ENCODE results near the gene CPXM2. TPM values are rescaled to one million over a fixed set of nuclear protein-coding genes. Genes with fewer than 3 reads are reported as not detected.

CPXM2 gene
- total and polyA plus RNA-seq, 9 of the 15 experiments (the other 6 are each of a cell fraction or from before 2014, with no cell fraction given): not detected

- POLR2A ChIA-PET: interaction anchor here (0.6 kb wide), 1 partner anchor 828 kb away, joined by 3 read pairs; no protein-coding TSS in a partner anchor
- FAIRE-seq: no peak
- no peaks in the 10 kb centered on the region for H3K36me3 ChIP-seq (ENCODE audit: control insufficient read depth, insufficient read depth, low read length)
- H4K20me1 ChIP-seq (replicated peaks; ENCODE audit: control insufficient read depth, insufficient read depth, low read length): no peaks in the 10 kb centered on the region
- 0% methylated on average over 1 of the region's 4 CpGs for WGBS (ENCODE audit: insufficient coverage, low coverage, missing lambda C conversion rate)
- BruUV-seq (replicated peaks): no TSS peak
- H3K27ac ChIP-seq (ENCODE audit: extremely low read depth, low read depth, low read length): no peak overlapping the region
- no peak for DNase-seq (ENCODE audit: extremely low read depth in 1 of 4, low spot score in 3 of 4)
- ATAC-seq: no peak
- no peaks in the 10 kb centered on the region for H3K9me3 ChIP-seq (replicated peaks; ENCODE audit: control insufficient read depth, insufficient read depth, low read depth, low read length)
- H3K4me1 ChIP-seq (replicated peaks in 1 of 2; ENCODE audit: control insufficient read depth in 2 of 2, insufficient read depth in 2 of 2, low read length in 2 of 2): no peaks in the 10 kb centered on the region
- CTCF ChIA-PET (ENCODE audit: low intra/inter-chr PET ratio): no interaction called here
- H3K4me3 ChIP-seq: no peak overlapping the region
- no peaks in the 10 kb centered on the region for H3K9me1 ChIP-seq (ENCODE audit: control insufficient read depth, insufficient read depth, low read length)
- H3K27me3 ChIP-seq (ENCODE audit: control insufficient read depth in 2 of 2, insufficient read depth in 2 of 2, low read length in 2 of 2): no peaks in the 10 kb centered on the region
- no peak overlapping the region for H3K9ac ChIP-seq (ENCODE audit: insufficient read depth in 1 of 2, low read depth in 2 of 2, low read length in 2 of 2)
- no peaks in the 10 kb centered on the region for H3K79me2 ChIP-seq (ENCODE audit: control insufficient read depth, insufficient read depth, low read length)
- no peak overlapping the region for H3K4me2 ChIP-seq (ENCODE audit: insufficient read depth, low read length)
- intact Hi-C loops (cut with micrococcal nuclease): no loop called here
- in situ Hi-C loops (cut with MboI): no loop called here
- no peak overlapping the region for H2AFZ ChIP-seq (ENCODE audit: low read depth, low read length)
- TF ChIP-seq SRSF3 (IDR thresholded peaks at IDR 0.05; ENCODE audit: insufficient read depth, low read length) (no peak), ZNF764 (CRISPR knock-in tag; IDR thresholded peaks at IDR 0.05; ENCODE audit: low read depth) (no peak)
Observed at GRCh38 chr10:123882177-123882576, 9.4 kb downstream of the CPXM2 start.

GRCh38 chr10:123879606-123880257 is 11.9 kb downstream of the CPXM2 start:
- no peak overlapping the region for H2AFZ ChIP-seq (ENCODE audit: low read depth, low read length)
- intact Hi-C loops (cut with micrococcal nuclease) (no loop called here), in situ Hi-C loops (cut with MboI) (no loop called here)
- 0% methylated on average over 5 of the region's 10 CpGs for WGBS (ENCODE audit: insufficient coverage, low coverage, missing lambda C conversion rate)
- H3K4me2 ChIP-seq (ENCODE audit: insufficient read depth, low read length): no peak overlapping the region
- CTCF ChIA-PET (ENCODE audit: low intra/inter-chr PET ratio): no interaction called here
- no peaks in the 10 kb centered on the region for H3K27me3 ChIP-seq (ENCODE audit: control insufficient read depth in 2 of 2, insufficient read depth in 2 of 2, low read length in 2 of 2)
- POLR2A ChIA-PET: no interaction called here
- BruUV-seq (replicated peaks): no TSS peak
- ATAC-seq: no peak
- no peak for DNase-seq (ENCODE audit: extremely low read depth in 1 of 4, low spot score in 3 of 4)
- H3K9me1 ChIP-seq (ENCODE audit: control insufficient read depth, insufficient read depth, low read length): no peaks in the 10 kb centered on the region
- H3K4me3 ChIP-seq: no peak overlapping the region
- H3K4me1 ChIP-seq (replicated peaks in 1 of 2; ENCODE audit: control insufficient read depth in 2 of 2, insufficient read depth in 2 of 2, low read length in 2 of 2): no peaks in the 10 kb centered on the region
- no peaks in the 10 kb centered on the region for H3K36me3 ChIP-seq (ENCODE audit: control insufficient read depth, insufficient read depth, low read length)
- H3K9me3 ChIP-seq (replicated peaks; ENCODE audit: control insufficient read depth, insufficient read depth, low read depth, low read length): no peaks in the 10 kb centered on the region
- no peak overlapping the region for H3K9ac ChIP-seq (ENCODE audit: insufficient read depth in 1 of 2, low read depth in 2 of 2, low read length in 2 of 2)
- no peaks in the 10 kb centered on the region for H3K79me2 ChIP-seq (ENCODE audit: control insufficient read depth, insufficient read depth, low read length)
- no peak overlapping the region for H3K27ac ChIP-seq (ENCODE audit: extremely low read depth, low read depth, low read length)
- no peaks in the 10 kb centered on the region for H4K20me1 ChIP-seq (replicated peaks; ENCODE audit: control insufficient read depth, insufficient read depth, low read length)
- FAIRE-seq: no peak
- TF ChIP-seq ZNF609 (CRISPR knock-in tag; IDR thresholded peaks at IDR 0.05; ENCODE audit: borderline replicate concordance) (no peak), PHB (CRISPR knock-in tag; IDR thresholded peaks at IDR 0.05) (no peak), ZNF174 (CRISPR knock-in tag; IDR thresholded peaks at IDR 0.05) (no peak), LCOR (CRISPR knock-in tag; IDR thresholded peaks at IDR 0.05) (no peak), ARNT (IDR thresholded peaks at IDR 0.05) (no peak), BCL6 (CRISPR knock-in tag; IDR thresholded peaks at IDR 0.05) (no peak), SIN3B (IDR thresholded peaks at IDR 0.05; ENCODE audit: low read depth) (no peak), POU5F1 (IDR thresholded peaks at IDR 0.05; ENCODE audit: borderline replicate concordance, low read depth, low read length, partially characterized antibody) (no peak), RBM22 (IDR thresholded peaks at IDR 0.05; ENCODE audit: low read depth, low read length, poor library complexity, severe bottlenecking) (no peak), ZBTB8A (IDR thresholded peaks at IDR 0.05; ENCODE audit: partially characterized antibody) (no peak), DPF2 (IDR thresholded peaks at IDR 0.05) (no peak)

Measured in K562 (cell line).